Adrenal gland (tissue), 5 donors: ENCODE results near the gene SLC41A2.

Experiments used
- CTCF ChIP-seq, 6 experiments: fragments of 450-650 bp in 4 of 6; fragments of 200-600 bp in 2 of 6; sonication (generic) in 1 of 6; IDR thresholded peaks; 1 replicate in 5 of 6; 2 replicates in 1 of 6; pipeline versions ENCODE4 v1.5.1 to v1.8.0; 2016 to 2021; ENCODE audit warnings: antibody characterized with exemption in 6 of 6, mild to moderate bottlenecking in 2 of 6, moderate library complexity in 1 of 6
- POLR2A ChIP-seq, 2 donors: fragments of 450-650 bp; IDR thresholded peaks; one replicate each; pipeline ENCODE4 v1.6.1; 2017; ENCODE audit warnings: antibody characterized with exemption in 2 of 2, mild to moderate bottlenecking in 2 of 2, moderate library complexity in 1 of 2
- donor health status: DM: no; HTN: no; CAD: no.

- TF ChIP-seq CTCF (IDR thresholded peaks at IDR 0.05) (no peak), POLR2A (IDR thresholded peaks at IDR 0.05) (no peak)
Measured at GRCh38 chr12:104974626-104975290, 16.7 kb upstream of the SLC41A2 start.
